Stimulated activated CD4-positive, alpha-beta T cell treated with anti-CD3 and anti-CD28 coated beads, Interleukin-12 subunit alpha, Interleukin-12 subunit beta, amount 100 ng/mL, for 48 hours (primary cell): ENCODE data around the gene GPD2.
A peak's percentile ranks its signal among the peaks of the same experiment; 100 is the strongest.

ENCODE experiments used
- DNase-seq, 3 donors: peaks; one replicate each; pipeline ENCODE4 v3.0.0-alpha.2; 2020; ENCODE audit warnings: low read depth in 2 of 3, low spot score in 1 of 3

Gene GPD2

GRCh38 chr2:156435718-156436496, at the start of gene GPD2:
Gene GPD2 (plus strand): TSS chr2:156436379. CDS start chr2:156476106, 39,727 bp downstream.
- DNase-seq, result peak; percentile 19 to 52 (median 32)

GRCh38 chr2:156394033-156394741, 42.0 kb upstream of the GPD2 start:
- DNase-seq, result no peak

- DNase-seq, result no peak
Measured at GRCh38 chr2:156396126-156396525, 40.1 kb upstream of the GPD2 start.

- DNase-seq, result no peak
Measured at GRCh38 chr2:156397229-156397628, 39.0 kb upstream of the GPD2 start.

- DNase-seq, result no peak
Measured at GRCh38 chr2:156398176-156398575, 38.0 kb upstream of the GPD2 start.

GRCh38 chr2:156399224-156399949, 36.8 kb upstream of the GPD2 start:
- no peak for DNase-seq

- peak in 2 of 3 donors; percentile 32 to 35 for DNase-seq
Measured at GRCh38 chr2:156399950-156400705, 36.1 kb upstream of the GPD2 start.

- peak; percentile 65 to 90 (median 70) for DNase-seq
Measured at GRCh38 chr2:156400706-156401678, 35.2 kb upstream of the GPD2 start.

GRCh38 chr2:156401861-156402260, 34.3 kb upstream of the GPD2 start:
- DNase-seq, result no peak

- no peak for DNase-seq
Measured at GRCh38 chr2:156405586-156405985, 30.6 kb upstream of the GPD2 start.

GRCh38 chr2:156411835-156412234, 24.3 kb upstream of the GPD2 start:
- DNase-seq, result no peak

GRCh38 chr2:156421851-156422250, 14.3 kb upstream of the GPD2 start:
- no peak for DNase-seq

GRCh38 chr2:156423674-156424282, 12.4 kb upstream of the GPD2 start:
- no peak for DNase-seq

- no peak for DNase-seq
Measured at GRCh38 chr2:156427074-156427473, 9.1 kb upstream of the GPD2 start.

GRCh38 chr2:156429211-156429610, 7.0 kb upstream of the GPD2 start:
- no peak for DNase-seq

- DNase-seq, result no peak
Measured at GRCh38 chr2:156430236-156430979, 5.8 kb upstream of the GPD2 start.

- DNase-seq, result no peak
Measured at GRCh38 chr2:156430980-156431358, 5.2 kb upstream of the GPD2 start.

GRCh38 chr2:156434461-156435291, 1.5 kb upstream of the GPD2 start:
- no peak for DNase-seq
